Stimulated activated naive CD4-positive, alpha-beta T cell treated with Interleukin-2 at 50 U/mL for 16 hours (primary cell): ENCODE results near the gene STUB1.
A peak's percentile ranks its signal among the peaks of the same experiment; 100 is the strongest.

ENCODE experiments used
- DNase-seq: peaks from one replicate; lab custom pipeline; 2025; lab: John Stamatoyannopoulos, UW

STUB1 gene

GRCh38 chr16:712740-713250 is 32.6 kb downstream of the STUB1 start:
- DNase-seq = peak; percentile 43

GRCh38 chr16:714079-714478 is 33.9 kb downstream of the STUB1 start:
- DNase-seq = no peak

GRCh38 chr16:714558-715476 is 34.6 kb downstream of the STUB1 start, which contains the start of gene METRN:
METRN (plus strand) TSS chr16:715118; CDS start chr16:715290, 172 bp downstream.
- DNase-seq = peak; percentile 86

GRCh38 chr16:715477-716199 is 35.4 kb downstream of the STUB1 start:
- DNase-seq = no peak

- DNase-seq = no peak
Measured at GRCh38 chr16:716200-716568, 36.0 kb downstream of the STUB1 start.

- no peak for DNase-seq
Measured at GRCh38 chr16:716768-717325, 36.6 kb downstream of the STUB1 start.

GRCh38 chr16:717450-718245 is 37.4 kb downstream of the STUB1 start:
- no peak for DNase-seq

GRCh38 chr16:718389-718788 is 38.2 kb downstream of the STUB1 start:
- no peak for DNase-seq

GRCh38 chr16:718922-719321 is 38.7 kb downstream of the STUB1 start:
- no peak for DNase-seq

- no peak for DNase-seq
Measured at GRCh38 chr16:719815-720446, 39.7 kb downstream of the STUB1 start.

- no peak for DNase-seq
Measured at GRCh38 chr16:720447-720989, 40.3 kb downstream of the STUB1 start.

- DNase-seq = peak; percentile 69
Measured at GRCh38 chr16:720990-721764, 41.0 kb downstream of the STUB1 start, which contains the start of gene ANTKMT. ANTKMT (plus strand) TSS chr16:721146; CDS start chr16:721275, 129 bp downstream.

GRCh38 chr16:721765-722540 is 41.7 kb downstream of the STUB1 start:
- DNase-seq = no peak

- no peak for DNase-seq
Measured at GRCh38 chr16:722835-723633, 42.8 kb downstream of the STUB1 start.

- no peak for DNase-seq
Measured at GRCh38 chr16:723695-724094, 43.5 kb downstream of the STUB1 start.

GRCh38 chr16:724188-725040 is 44.2 kb downstream of the STUB1 start:
- DNase-seq = no peak

- DNase-seq = no peak
Measured at GRCh38 chr16:725041-725376, 44.8 kb downstream of the STUB1 start.
